ENCODE results near the gene SLC11A2. TPM values are rescaled to one million over a fixed set of nuclear protein-coding genes. Genes with fewer than 3 reads are reported as not detected.

SLC11A2 gene
- total and polyA plus RNA-seq, 2 of the 13 experiments (the other 11 are each of a cell fraction or from before 2014, with no cell fraction given) = 71.7 to 77.0 TPM

DNA sequence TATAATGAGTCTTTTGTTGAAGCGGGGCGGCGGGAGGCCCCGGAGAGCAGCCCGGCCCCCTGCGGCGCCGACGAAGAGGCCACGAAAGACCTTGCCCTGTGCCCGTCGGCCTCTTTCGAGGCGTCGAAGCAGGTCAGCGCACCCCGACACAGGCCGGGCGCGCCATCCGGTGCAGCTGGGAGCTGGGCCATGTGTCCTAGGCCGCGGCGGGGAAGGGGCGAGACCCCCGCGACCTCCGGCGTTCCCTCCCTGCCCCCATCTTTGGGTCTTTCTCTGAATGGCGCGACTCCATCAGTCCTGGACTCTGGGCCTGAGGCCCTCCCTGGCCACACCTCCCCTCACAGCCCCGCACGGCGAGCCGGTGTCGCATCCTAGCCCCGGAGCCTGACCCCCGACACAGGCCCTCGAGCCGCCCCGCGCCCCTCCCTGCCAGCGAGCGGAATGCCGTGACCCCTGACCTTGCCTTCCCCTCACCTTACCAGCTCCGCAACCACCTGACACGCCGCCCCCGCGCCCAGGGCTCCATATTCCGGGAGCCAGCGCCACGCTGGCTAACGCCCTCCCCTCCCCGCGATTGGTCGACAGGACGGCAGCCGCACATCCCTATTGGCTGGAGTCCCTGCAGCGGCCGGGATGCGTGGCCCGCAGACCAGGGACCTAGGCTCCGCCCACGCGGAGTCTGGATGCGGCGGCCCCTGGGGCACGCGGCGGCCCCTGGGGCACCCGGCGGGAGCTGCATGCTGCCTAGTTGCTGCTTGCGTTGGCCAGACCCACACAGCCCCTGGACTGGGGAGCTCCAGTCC lies at the start of gene SLC11A2 (continued):
- no peak; the same call in 1 of the 2 replicates for TF ChIP-seq ZNF230 (CRISPR knock-in tag; IDR thresholded peaks at IDR 0.05)
- peak; percentile 98 for TF ChIP-seq ARID2 (CRISPR knock-in tag; IDR thresholded peaks at IDR 0.05; ENCODE audit: borderline replicate concordance)
- peak; percentile 92; the same call in 1 of the 2 replicates for TF ChIP-seq ZSCAN5A (CRISPR knock-in tag; IDR thresholded peaks at IDR 0.05; ENCODE audit: borderline replicate concordance)
- TF ChIP-seq KLF13 (CRISPR knock-in tag; IDR thresholded peaks at IDR 0.05) = peak; percentile 74; the same call in 1 of the 2 replicates
- TF ChIP-seq, protein P1, sequence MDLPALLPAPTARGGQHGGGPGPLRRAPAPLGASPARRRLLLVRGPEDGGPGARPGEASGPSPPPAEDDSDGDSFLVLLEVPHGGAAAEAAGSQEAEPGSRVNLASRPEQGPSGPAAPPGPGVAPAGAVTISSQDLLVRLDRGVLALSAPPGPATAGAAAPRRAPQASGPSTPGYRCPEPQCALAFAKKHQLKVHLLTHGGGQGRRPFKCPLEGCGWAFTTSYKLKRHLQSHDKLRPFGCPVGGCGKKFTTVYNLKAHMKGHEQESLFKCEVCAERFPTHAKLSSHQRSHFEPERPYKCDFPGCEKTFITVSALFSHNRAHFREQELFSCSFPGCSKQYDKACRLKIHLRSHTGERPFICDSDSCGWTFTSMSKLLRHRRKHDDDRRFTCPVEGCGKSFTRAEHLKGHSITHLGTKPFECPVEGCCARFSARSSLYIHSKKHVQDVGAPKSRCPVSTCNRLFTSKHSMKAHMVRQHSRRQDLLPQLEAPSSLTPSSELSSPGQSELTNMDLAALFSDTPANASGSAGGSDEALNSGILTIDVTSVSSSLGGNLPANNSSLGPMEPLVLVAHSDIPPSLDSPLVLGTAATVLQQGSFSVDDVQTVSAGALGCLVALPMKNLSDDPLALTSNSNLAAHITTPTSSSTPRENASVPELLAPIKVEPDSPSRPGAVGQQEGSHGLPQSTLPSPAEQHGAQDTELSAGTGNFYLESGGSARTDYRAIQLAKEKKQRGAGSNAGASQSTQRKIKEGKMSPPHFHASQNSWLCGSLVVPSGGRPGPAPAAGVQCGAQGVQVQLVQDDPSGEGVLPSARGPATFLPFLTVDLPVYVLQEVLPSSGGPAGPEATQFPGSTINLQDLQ (CRISPR knock-in tag; IDR thresholded peaks at IDR 0.05) = peak; percentile 80
- peak; percentile 91 for TF ChIP-seq IRX3 (CRISPR knock-in tag; IDR thresholded peaks at IDR 0.05; ENCODE audit: borderline replicate concordance, low read depth)
- no peak for TF ChIP-seq ZNF282 (IDR thresholded peaks at IDR 0.05; ENCODE audit: partially characterized antibody)
- TF ChIP-seq ZNF75D (CRISPR knock-in tag; IDR thresholded peaks at IDR 0.05; ENCODE audit: borderline replicate concordance) = no peak
- no peak; the same call in 1 of the 2 replicates for TF ChIP-seq HMG20A (CRISPR knock-in tag; IDR thresholded peaks at IDR 0.05; ENCODE audit: borderline replicate concordance)
- TF ChIP-seq MAFG (CRISPR knock-in tag; IDR thresholded peaks at IDR 0.05) = peak; percentile 49; the same call in 1 of the 2 replicates
- no peak for TF ChIP-seq NFE2L2 (IDR thresholded peaks at IDR 0.05; ENCODE audit: low read length)
- TF ChIP-seq, protein P2, sequence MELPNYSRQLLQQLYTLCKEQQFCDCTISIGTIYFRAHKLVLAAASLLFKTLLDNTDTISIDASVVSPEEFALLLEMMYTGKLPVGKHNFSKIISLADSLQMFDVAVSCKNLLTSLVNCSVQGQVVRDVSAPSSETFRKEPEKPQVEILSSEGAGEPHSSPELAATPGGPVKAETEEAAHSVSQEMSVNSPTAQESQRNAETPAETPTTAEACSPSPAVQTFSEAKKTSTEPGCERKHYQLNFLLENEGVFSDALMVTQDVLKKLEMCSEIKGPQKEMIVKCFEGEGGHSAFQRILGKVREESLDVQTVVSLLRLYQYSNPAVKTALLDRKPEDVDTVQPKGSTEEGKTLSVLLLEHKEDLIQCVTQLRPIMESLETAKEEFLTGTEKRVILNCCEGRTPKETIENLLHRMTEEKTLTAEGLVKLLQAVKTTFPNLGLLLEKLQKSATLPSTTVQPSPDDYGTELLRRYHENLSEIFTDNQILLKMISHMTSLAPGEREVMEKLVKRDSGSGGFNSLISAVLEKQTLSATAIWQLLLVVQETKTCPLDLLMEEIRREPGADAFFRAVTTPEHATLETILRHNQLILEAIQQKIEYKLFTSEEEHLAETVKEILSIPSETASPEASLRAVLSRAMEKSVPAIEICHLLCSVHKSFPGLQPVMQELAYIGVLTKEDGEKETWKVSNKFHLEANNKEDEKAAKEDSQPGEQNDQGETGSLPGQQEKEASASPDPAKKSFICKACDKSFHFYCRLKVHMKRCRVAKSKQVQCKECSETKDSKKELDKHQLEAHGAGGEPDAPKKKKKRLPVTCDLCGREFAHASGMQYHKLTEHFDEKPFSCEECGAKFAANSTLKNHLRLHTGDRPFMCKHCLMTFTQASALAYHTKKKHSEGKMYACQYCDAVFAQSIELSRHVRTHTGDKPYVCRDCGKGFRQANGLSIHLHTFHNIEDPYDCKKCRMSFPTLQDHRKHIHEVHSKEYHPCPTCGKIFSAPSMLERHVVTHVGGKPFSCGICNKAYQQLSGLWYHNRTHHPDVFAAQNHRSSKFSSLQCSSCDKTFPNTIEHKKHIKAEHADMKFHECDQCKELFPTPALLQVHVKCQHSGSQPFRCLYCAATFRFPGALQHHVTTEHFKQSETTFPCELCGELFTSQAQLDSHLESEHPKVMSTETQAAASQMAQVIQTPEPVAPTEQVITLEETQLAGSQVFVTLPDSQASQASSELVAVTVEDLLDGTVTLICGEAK (IDR thresholded peaks at IDR 0.05) = no peak
- TF ChIP-seq, protein P2 (CRISPR knock-in tag; IDR thresholded peaks at IDR 0.05) = peak; percentile 64; the same call in 1 of the 2 replicates
- TF ChIP-seq CENPX (CRISPR knock-in tag; IDR thresholded peaks at IDR 0.05) = no peak
- TF ChIP-seq CREB3 (CRISPR knock-in tag; IDR thresholded peaks at IDR 0.05) = no peak; the same call in 1 of the 2 replicates

All from HepG2 (cell line).